Mesodermal cell (in vitro differentiated cells): ENCODE measurements around the gene CBX4.
A peak's percentile ranks its signal among the peaks of the same experiment; 100 is the strongest.

Experiments
- H3K27ac ChIP-seq: 2 replicates; pipeline ENCODE4 v1.7.0; 2013; ENCODE audit warnings: mild to moderate bottlenecking, low read depth, low read length, moderate library complexity; ENCODE audit not compliant: severe bottlenecking
- H3K36me3 ChIP-seq: 2 replicates; pipeline ENCODE4 v1.7.1; 2013; ENCODE audit warnings: mild to moderate bottlenecking, low read length, moderate library complexity; ENCODE audit not compliant: control insufficient read depth, insufficient read depth
- H3K4me1 ChIP-seq: one replicate; pipeline ENCODE4 v1.7.1; 2013; ENCODE audit warnings: mild to moderate bottlenecking, low read length; ENCODE audit not compliant: insufficient read depth, control insufficient read depth, poor library complexity, severe bottlenecking
- H3K4me3 ChIP-seq: 2 replicates; pipeline ENCODE4 v1.7.0; 2013; ENCODE audit warnings: low read length, control low read depth, mild to moderate bottlenecking; ENCODE audit not compliant: insufficient read depth, poor library complexity, severe bottlenecking; ENCODE audit errors: extremely low read depth
- H3K9me3 ChIP-seq: 2 replicates; pipeline ENCODE4 v1.7.1; 2013; ENCODE audit warnings: mild to moderate bottlenecking, low read length, moderate library complexity; ENCODE audit not compliant: control insufficient read depth
- WGBS, 2 experiments: methylation state at CpG; one replicate each; pipeline ENCODE4 v1.1.5; 2013; ENCODE audit warnings: missing lambda C conversion rate in 2 of 2; ENCODE audit not compliant: insufficient coverage in 2 of 2; 5-methylcytosine and 5-hydroxymethylcytosine counted together

Gene CBX4

GRCh38 chr17:79809530-79810129 lies 29.6 kb downstream of the CBX4 start:
- no peak overlapping the region for H3K4me3 ChIP-seq
- WGBS, 2 experiments: 2 to 3% methylated on average over 11 to 12 of the region's 40 CpGs
- peaks cover 12% of the 10 kb centered on the region for H3K4me1 ChIP-seq
- no peak overlapping the region for H3K27ac ChIP-seq
- no peaks in the 10 kb centered on the region for H3K36me3 ChIP-seq
- H3K9me3 ChIP-seq: no peaks in the 10 kb centered on the region

- Histone ChIP-seq H3K36me3 (no peaks in the 10 kb centered on the region), H3K9me3 (no peaks in the 10 kb centered on the region), H3K4me3 (no peak overlapping the region), H3K27ac (no peak overlapping the region), H3K4me1 (peaks cover 12% of the 10 kb centered on the region)
- WGBS, 2 experiments: 19 to 23% methylated on average over 15 to 17 of the region's 20 CpGs
These were observed 30.3 kb downstream of the CBX4 start for GRCh38 chr17:79808763-79809529.

- no peak overlapping the region for H3K4me3 ChIP-seq
- H3K27ac ChIP-seq: no peak overlapping the region
- 34 to 44% methylated on average over 11 to 12 of the region's 13 CpGs for WGBS, 2 experiments
- H3K36me3 ChIP-seq: no peaks in the 10 kb centered on the region
- peaks cover 12% of the 10 kb centered on the region for H3K4me1 ChIP-seq
- no peaks in the 10 kb centered on the region for H3K9me3 ChIP-seq
These were observed 32.1 kb downstream of the CBX4 start for GRCh38 chr17:79806863-79807720.

- H3K4me1 ChIP-seq: peaks cover 9% of the 10 kb centered on the region
- no peak overlapping the region for H3K27ac ChIP-seq
- no peaks in the 10 kb centered on the region for H3K36me3 ChIP-seq
- H3K4me3 ChIP-seq: no peak overlapping the region
- no peaks in the 10 kb centered on the region for H3K9me3 ChIP-seq
- 11 to 47% methylated on average over 2 of the region's 4 CpGs for WGBS, 2 experiments
These were observed 32.8 kb downstream of the CBX4 start for GRCh38 chr17:79806446-79806760.

GRCh38 chr17:79804856-79805696 lies 34.2 kb downstream of the CBX4 start:
- WGBS, 2 experiments: 6 to 12% methylated on average over 9 to 11 of the region's 22 CpGs

GRCh38 chr17:79803997-79804855 lies 35.0 kb downstream of the CBX4 start:
- Histone ChIP-seq H3K36me3 (no peaks in the 10 kb centered on the region), H3K4me1 (peaks cover 7% of the 10 kb centered on the region), H3K27ac (no peak overlapping the region), H3K9me3 (no peaks in the 10 kb centered on the region), H3K4me3 (peak overlapping the region; percentile 5)
- 2% methylated on average over 73 to 75 of the region's 76 CpGs for WGBS, 2 experiments

More at GRCh38 chr17:79804856-79805696, 34.2 kb downstream of the CBX4 start:
- H3K4me3 ChIP-seq: no peak overlapping the region
- H3K4me1 ChIP-seq: peaks cover 5% of the 10 kb centered on the region
- H3K9me3 ChIP-seq: no peaks in the 10 kb centered on the region
- no peaks in the 10 kb centered on the region for H3K36me3 ChIP-seq
- H3K27ac ChIP-seq: no peak overlapping the region

GRCh38 chr17:79803421-79803996 lies 35.7 kb downstream of the CBX4 start:
- H3K4me1 ChIP-seq: peaks cover 7% of the 10 kb centered on the region
- 6 to 7% methylated on average over 24 to 27 of the region's 31 CpGs for WGBS, 2 experiments
- no peak overlapping the region for H3K27ac ChIP-seq
- H3K4me3 ChIP-seq: no peak overlapping the region
- H3K36me3 ChIP-seq: no peaks in the 10 kb centered on the region
- H3K9me3 ChIP-seq: no peaks in the 10 kb centered on the region

GRCh38 chr17:79802736-79803420 lies 36.4 kb downstream of the CBX4 start:
- Histone ChIP-seq H3K4me3 (no peak overlapping the region), H3K36me3 (no peaks in the 10 kb centered on the region), H3K9me3 (no peaks in the 10 kb centered on the region), H3K27ac (no peak overlapping the region), H3K4me1 (peaks cover 7% of the 10 kb centered on the region)
- 3% methylated on average over 34 to 40 of the region's 57 CpGs for WGBS, 2 experiments

- Histone ChIP-seq H3K4me3 (no peak overlapping the region), H3K36me3 (no peaks in the 10 kb centered on the region)
These were observed 37.1 kb downstream of the CBX4 start for GRCh38 chr17:79802039-79802735.

More at GRCh38 chr17:79802039-79802735, 37.1 kb downstream of the CBX4 start:
- H3K4me1 ChIP-seq: peaks cover 7% of the 10 kb centered on the region
- H3K27ac ChIP-seq: no peak overlapping the region
- no peaks in the 10 kb centered on the region for H3K9me3 ChIP-seq
- 11 to 16% methylated on average over 9 to 10 of the region's 11 CpGs for WGBS, 2 experiments
